Neural cell (in vitro differentiated cells): ENCODE data around the gene AP1S2.

Source experiments
- CTCF ChIP-seq: fragments of 450-650 bp; IDR thresholded peaks from 2 replicates; pipeline ENCODE4 v1.5.1; 2014; ENCODE audit warnings: antibody characterized with exemption, mild to moderate bottlenecking, moderate library complexity; ENCODE audit not compliant: poor library complexity, severe bottlenecking
- EP300 ChIP-seq: fragments of 450-650 bp; conservative IDR thresholded peaks from 2 replicates; pipeline ENCODE4 v1.6.1; 2014; ENCODE audit warnings: antibody characterized with exemption, mild to moderate bottlenecking, moderate library complexity; ENCODE audit not compliant: poor library complexity, severe bottlenecking
- EZH2 ChIP-seq: fragments of 200-600, 300-800 bp; shearing (Covaris generic), sonication (generic); IDR thresholded peaks from 2 replicates; pipeline ENCODE4 v1.6.1; 2014; ENCODE audit warnings: antibody characterized with exemption, low read length, borderline replicate concordance, mild to moderate bottlenecking; ENCODE audit not compliant: insufficient read depth, poor library complexity, severe bottlenecking
- MXI1 ChIP-seq: fragments of 450-650 bp; conservative IDR thresholded peaks from 2 replicates; pipeline ENCODE4 v1.6.1; 2014; ENCODE audit warnings: antibody characterized with exemption, mild to moderate bottlenecking; ENCODE audit not compliant: poor library complexity, severe bottlenecking
- POLR2AphosphoS5 ChIP-seq: IDR thresholded peaks from 2 replicates; pipeline ENCODE4 v1.6.1; 2012
- RAD21 ChIP-seq: fragments of 450-650 bp; conservative IDR thresholded peaks from 2 replicates; pipeline ENCODE4 v1.6.1; 2014; ENCODE audit warnings: antibody characterized with exemption, mild to moderate bottlenecking, moderate library complexity
- REST ChIP-seq: IDR thresholded peaks from 2 replicates; pipeline ENCODE4 v1.6.1; 2012; ENCODE audit warnings: borderline replicate concordance
- SMC3 ChIP-seq: fragments of 450-650 bp; conservative IDR thresholded peaks from 2 replicates; pipeline ENCODE4 v1.6.1; 2014; ENCODE audit warnings: antibody characterized with exemption, mild to moderate bottlenecking, moderate library complexity; ENCODE audit not compliant: poor library complexity
- TAF1 ChIP-seq: IDR thresholded peaks from 2 replicates; pipeline ENCODE4 v1.6.1; 2012; ENCODE audit warnings: low read depth

- TF ChIP-seq POLR2AphosphoS5 (no peak), CTCF (no peak), MXI1 (no peak), TAF1 (no peak), EP300 (no peak), RAD21 (no peak), REST (no peak), EZH2 (no peak), SMC3 (no peak)
Observed at GRCh38 chrX:15864629-15865028, 10.0 kb upstream of the AP1S2 start.
